ENCODE results near the gene CFAP45.
A peak's percentile ranks its signal among the peaks of the same experiment; 100 is the strongest.

The CFAP45 gene

GRCh38 chr1:159827549-159827948 is 72.4 kb downstream of the CFAP45 start:
- DNase-seq (ENCODE audit: low read depth in 2 of 2) = no peak

- no peak for DNase-seq (ENCODE audit: low read depth in 2 of 2)
Observed at GRCh38 chr1:159827102-159827490, 72.9 kb downstream of the CFAP45 start.

GRCh38 chr1:159826441-159827101 is 73.4 kb downstream of the CFAP45 start, which contains the start of gene SLAMF8:
Gene SLAMF8 (plus strand): TSS chr1:159826873. CDS start chr1:159826899, 26 bp downstream.
- peak; percentile 35 to 47 for DNase-seq (ENCODE audit: low read depth in 2 of 2)

DNA sequence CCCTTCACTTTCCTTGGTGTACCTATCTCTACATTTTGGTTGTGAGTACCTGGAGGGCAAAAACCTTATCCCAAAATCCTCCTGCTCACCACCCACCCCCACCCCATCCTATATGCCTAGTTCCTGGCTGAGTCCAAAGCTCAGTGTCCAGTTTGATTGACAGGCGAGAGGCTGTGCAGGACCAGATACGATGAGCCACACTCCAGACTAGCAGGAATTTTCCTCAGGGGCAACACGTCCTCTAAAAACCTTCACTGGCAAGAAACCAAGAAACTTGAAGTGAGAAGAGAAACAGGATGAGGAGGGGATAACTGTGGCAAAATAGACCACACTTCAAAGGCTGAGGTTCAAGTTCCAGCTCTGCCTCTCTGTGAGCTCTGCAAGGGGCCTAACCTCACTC is 74.4 kb downstream of the CFAP45 start:
- no peak for DNase-seq (ENCODE audit: low read depth in 2 of 2)

GRCh38 chr1:159823406-159823805 is 76.6 kb downstream of the CFAP45 start:
- DNase-seq (ENCODE audit: low read depth in 2 of 2) = no peak

Measured in stimulated activated CD8-positive, alpha-beta memory T cell treated with anti-CD3 and anti-CD28 coated beads, Interleukin-2, amount 100 ng/mL, for 48 hours (primary cell).